IMR-90 (cell line): Measurements from ENCODE around the gene MAP3K7CL. TPM values are rescaled to one million over a fixed set of nuclear protein-coding genes. Genes with fewer than 3 reads are reported as not detected.

ENCODE experiments used
- ATAC-seq: fragments of 200-7000 bp; cut with Tn5 transposase; 2 replicates; pipeline ENCODE4 v1.9.1; 2020; ENCODE audit warnings: low read depth, mild to moderate bottlenecking, moderate library complexity
- BruUV-seq: library from RNA; stranded (reverse); fragments of 400-500 nt; replicated peaks from 2 replicates; lab custom pipeline; 2021; lab: Mats Ljungman, UMichigan
- CTCF ChIA-PET: fragments of 300-600 bp; formaldehyde crosslinking; extraction: SDS; loops from one replicate; lab custom pipeline; 2021; ENCODE audit warnings: antibody characterized with exemption; lab: Yijun Ruan, JAX
- POLR2A ChIA-PET: fragments of 300-600 bp; sonication (Branson Sonifier 250); formaldehyde crosslinking; loops from one replicate; lab custom pipeline; 2022; ENCODE audit warnings: antibody characterized with exemption; ENCODE audit not compliant: unreplicated experiment; lab: Charles Lee
- DNase-seq: peaks from one replicate; pipeline ENCODE4 v3.0.0; 2013
- H2AFZ ChIP-seq: replicated peaks from 2 replicates; pipeline ENCODE3; 2013; ENCODE audit warnings: low read length, mild to moderate bottlenecking; ENCODE audit not compliant: poor library complexity
- H2AK5ac ChIP-seq: 2 replicates; pipeline ENCODE4 v1.6.1; 2013; ENCODE audit warnings: low read depth, low read length, inconsistent platforms
- H2AK9ac ChIP-seq: replicated peaks from 2 replicates; pipeline ENCODE3; 2013; ENCODE audit warnings: mild to moderate bottlenecking, low read depth, low read length, moderate library complexity; ENCODE audit not compliant: poor library complexity
- H2BK120ac ChIP-seq: 2 replicates; pipeline ENCODE4 v1.6.1; 2013; ENCODE audit warnings: low read depth, low read length, inconsistent platforms
- H2BK15ac ChIP-seq: 3 replicates; pipeline ENCODE4 v1.6.1; 2013; ENCODE audit warnings: low read depth, low read length, inconsistent platforms
- H2BK20ac ChIP-seq: 2 replicates; pipeline ENCODE4 v1.6.1; 2013; ENCODE audit warnings: low read depth, mild to moderate bottlenecking, inconsistent platforms, low read length, moderate library complexity
- H2BK5ac ChIP-seq: 2 replicates; pipeline ENCODE4 v1.6.1; 2013; ENCODE audit warnings: mild to moderate bottlenecking, low read depth, low read length, inconsistent platforms; ENCODE audit not compliant: poor library complexity, severe bottlenecking
- H3K14ac ChIP-seq: replicated peaks from 2 replicates; pipeline ENCODE4 v1.6.1; 2013; ENCODE audit warnings: low read depth, low read length, inconsistent platforms
- H3K18ac ChIP-seq: 2 replicates; pipeline ENCODE4 v1.6.1; 2013; ENCODE audit warnings: low read depth, low read length, control low read depth
- H3K23ac ChIP-seq: 2 replicates; pipeline ENCODE4 v1.6.1; 2013; ENCODE audit warnings: low read depth, low read length, inconsistent platforms
- H3K27ac ChIP-seq: 2 replicates; pipeline ENCODE4 v1.5.1; 2013; ENCODE audit warnings: mild to moderate bottlenecking, control low read depth, low read length; ENCODE audit not compliant: insufficient read depth
- H3K27me3 ChIP-seq: 2 replicates; pipeline ENCODE4 v1.6.1; 2013; ENCODE audit warnings: low read length; ENCODE audit not compliant: control insufficient read depth, insufficient read depth
- H3K36me3 ChIP-seq: 2 replicates; pipeline ENCODE4 v1.6.1; 2013; ENCODE audit warnings: low read length, mixed read lengths; ENCODE audit not compliant: control insufficient read depth, insufficient read depth
- H3K4ac ChIP-seq: 2 replicates; pipeline ENCODE4 v1.6.1; 2013; ENCODE audit warnings: low read depth, low read length, inconsistent platforms
- H3K4me1 ChIP-seq: 2 replicates; pipeline ENCODE4 v1.6.1; 2013; ENCODE audit warnings: low read length, mixed read lengths; ENCODE audit not compliant: control insufficient read depth, insufficient read depth
- H3K4me2 ChIP-seq: 2 replicates; pipeline ENCODE4 v1.6.1; 2013; ENCODE audit warnings: low read depth, mild to moderate bottlenecking, control low read depth, low read length, moderate library complexity
- H3K4me3 ChIP-seq: 2 replicates; pipeline ENCODE4 v1.5.1; 2013; ENCODE audit warnings: low read depth, mild to moderate bottlenecking, control low read depth, low read length, moderate library complexity; ENCODE audit not compliant: insufficient read depth
- H3K56ac ChIP-seq: 2 replicates; pipeline ENCODE4 v1.6.1; 2013; ENCODE audit warnings: low read length, inconsistent platforms; ENCODE audit not compliant: insufficient read depth; ENCODE audit errors: extremely low read depth
- H3K79me1 ChIP-seq, 2 experiments: 2 replicates each; pipeline ENCODE4 v1.6.1; 2013; ENCODE audit warnings: low read length in 2 of 2, inconsistent platforms in 1 of 2, low read depth in 1 of 2
- H3K9ac ChIP-seq: 2 replicates; pipeline ENCODE4 v1.6.1; 2013; ENCODE audit warnings: low read depth, low read length, control low read depth
- H3K9me1 ChIP-seq: 2 replicates; pipeline ENCODE4 v1.6.1; 2013; ENCODE audit warnings: low read length, inconsistent platforms; ENCODE audit not compliant: insufficient read depth
- H3K9me3 ChIP-seq: 2 replicates; pipeline ENCODE4 v1.6.1; 2013; ENCODE audit warnings: low read length; ENCODE audit not compliant: control insufficient read depth, insufficient read depth
- H4K20me1 ChIP-seq: 2 replicates; pipeline ENCODE4 v1.6.1; 2013; ENCODE audit warnings: low read length, inconsistent platforms; ENCODE audit not compliant: insufficient read depth
- H4K5ac ChIP-seq: 2 replicates; pipeline ENCODE4 v1.6.1; 2013; ENCODE audit warnings: mild to moderate bottlenecking, low read depth, low read length, control low read depth
- H4K8ac ChIP-seq, 2 experiments: 2 replicates each; pipeline ENCODE4 v1.6.1; 2013; ENCODE audit warnings: low read depth in 2 of 2, low read length in 2 of 2, control low read depth in 1 of 2, inconsistent platforms in 1 of 2
- H4K91ac ChIP-seq: 2 replicates; pipeline ENCODE4 v1.6.1; 2013; ENCODE audit warnings: low read depth, low read length, inconsistent platforms; ENCODE audit not compliant: insufficient read depth
- BHLHE40 ChIP-seq: fragments of 150-350 bp; IDR thresholded peaks from 2 replicates; pipeline ENCODE4 v1.6.1; 2016; ENCODE audit warnings: mild to moderate bottlenecking, low read depth, low read length
- CEBPB ChIP-seq: IDR thresholded peaks from 2 replicates; pipeline ENCODE4 v1.6.1; 2012; ENCODE audit warnings: low read depth, low read length, improper control_type of control experiment
- CTCF ChIP-seq: conservative IDR thresholded peaks from 2 replicates; pipeline ENCODE4 v1.5.1; 2012; ENCODE audit warnings: mild to moderate bottlenecking, low read depth, low read length, improper control_type of control experiment
- ELK1 ChIP-seq: fragments of 150-350 bp; IDR thresholded peaks from 2 replicates; pipeline ENCODE4 v1.6.1; 2016; ENCODE audit warnings: low read depth, mild to moderate bottlenecking, low read length, moderate library complexity, borderline replicate concordance
- MAFK ChIP-seq: IDR thresholded peaks from 2 replicates; pipeline ENCODE4 v1.6.1; 2012; ENCODE audit warnings: low read depth, low read length, improper control_type of control experiment
- MXI1 ChIP-seq: IDR thresholded peaks from 2 replicates; pipeline ENCODE4 v1.6.1; 2012; ENCODE audit warnings: low read depth, mild to moderate bottlenecking, low read length, moderate library complexity, borderline replicate concordance
- NFE2L2 ChIP-seq: fragments of 150-350 bp; IDR thresholded peaks from 2 replicates; pipeline ENCODE4 v1.6.1; 2016; ENCODE audit warnings: low read depth, mild to moderate bottlenecking, low read length
- POLR2A ChIP-seq: IDR thresholded peaks from 2 replicates; pipeline ENCODE4 v1.6.1; 2012; ENCODE audit warnings: mild to moderate bottlenecking, low read depth, low read length
- RCOR1 ChIP-seq: IDR thresholded peaks from 2 replicates; pipeline ENCODE4 v1.6.1; 2012; ENCODE audit warnings: mild to moderate bottlenecking, low read length, improper control_type of control experiment; ENCODE audit not compliant: insufficient replicate concordance
- RFX5 ChIP-seq: IDR thresholded peaks from 2 replicates; pipeline ENCODE4 v1.8.0; 2012; ENCODE audit warnings: low read depth, mild to moderate bottlenecking, low read length, moderate library complexity
- USF2 ChIP-seq: fragments of 150-350 bp; IDR thresholded peaks from 2 replicates; pipeline ENCODE4 v1.6.1; 2017; ENCODE audit warnings: mild to moderate bottlenecking, antibody characterized with exemption, low read length, low read depth
- WGBS, 2 experiments: methylation state at CpG; one replicate each; pipeline versions ENCODE4 v1.1.5 to v1.1.7; 2013; ENCODE audit warnings: missing lambda C conversion rate in 2 of 2; ENCODE audit not compliant: insufficient read length in 1 of 2; ENCODE audit errors: extremely low coverage in 2 of 2; 5-methylcytosine and 5-hydroxymethylcytosine counted together
- dilution Hi-C: fragments of 300-500 bp; cut with HindIII; formaldehyde crosslinking; loops from one replicate; pipeline ENCODE4 v1.14.3; 2018; ENCODE audit warnings: low sequenced_read_pairs; ENCODE audit not compliant: unreplicated experiment
- in situ Hi-C: fragments of 300-500 bp; cut with MboI; formaldehyde crosslinking; loops from 3 replicates; pipeline ENCODE4 v1.14.3; 2019; ENCODE audit warnings: low sequenced_read_pairs, inconsistent platforms, mixed read lengths
- intact Hi-C: fragments of 100-400 bp; cut with micrococcal nuclease; formaldehyde crosslinking; loops from 2 replicates; pipeline ENCODE4 v1.10.0; 2022
- polyA plus RNA-seq, 3 experiments: library from polyadenylated mRNA; depleted of rRNA; stranded (reverse); fragments of >200 nt; gene quantifications; 2 replicates each; pipeline ENCODE4 v1.2.3, GENCODE V29; 2012; ENCODE audit warnings: low replicate concordance in 1 of 3
- total RNA-seq: library from RNA; depleted of rRNA; stranded (reverse); fragments of >200 nt; gene quantifications from 2 replicates; pipeline ENCODE4 v1.2.3, GENCODE V29; 2012

The MAP3K7CL gene
- total and polyA plus RNA-seq, 2 of the 4 experiments (the other 2 are of a cell fraction): 21.0 to 22.3 TPM

GRCh38 chr21:29096218-29097015, 34.0 kb upstream of the MAP3K7CL start:
- Histone ChIP-seq H4K91ac (no peak overlapping the region), H3K4me3 (no peak overlapping the region), H3K27me3 (no peaks in the 10 kb centered on the region), H2BK120ac (no peak overlapping the region), H3K4me1 (peaks cover 13% of the 10 kb centered on the region), H3K9me3 (no peaks in the 10 kb centered on the region), H3K9ac (no peak overlapping the region), H2BK15ac (peak overlapping the region; percentile 25; the same call in 1 of the 3 replicates), H3K56ac (no peak overlapping the region), H4K5ac (no peak overlapping the region), H3K4ac (no peak overlapping the region), H3K79me1 (peaks cover 0 to 10% of the 10 kb centered on the region in 2 experiments; a peak in 2 of 4 replicates), H2AK9ac (no peak overlapping the region), H4K8ac (no peak overlapping the region), H3K9me1 (peaks cover 3% of the 10 kb centered on the region; the same call in 1 of the 2 replicates), H2AK5ac (no peak overlapping the region), H3K4me2 (no peak overlapping the region), H3K27ac (no peak overlapping the region), H3K18ac (no peak overlapping the region), H2BK20ac (no peak overlapping the region), H3K14ac (no peak overlapping the region), H4K20me1 (no peaks in the 10 kb centered on the region), H3K23ac (no peak overlapping the region), H3K36me3 (no peaks in the 10 kb centered on the region), H2BK5ac (no peak overlapping the region), H2AFZ (no peak overlapping the region)
- no CpG with 5 or more reads among the region's 8 CpGs for WGBS, 2 experiments
- ATAC-seq (no peak), DNase-seq (no peak)
- intact Hi-C loops (no loop called here), in situ Hi-C loops (loop anchor here (25.0 kb wide), 1 partner anchor 1991 kb away; no protein-coding TSS in a partner anchor), dilution Hi-C loops (no loop called here)
- POLR2A ChIA-PET: no interaction called here
- CTCF ChIA-PET: interaction anchor here (0.6 to 1.0 kb wide), 2 partner anchors 39 to 68 kb away, joined by 3 read pairs; no protein-coding TSS in a partner anchor
- TF ChIP-seq RFX5 (no peak), POLR2A (no peak), NFE2L2 (no peak), CTCF (no peak), BHLHE40 (no peak), RCOR1 (no peak), CEBPB (no peak), USF2 (no peak), ELK1 (no peak), MAFK (no peak), MXI1 (no peak)
- BruUV-seq: no TSS peak
